ENCODE data around the gene POTEF. TPM values are rescaled to one million over a fixed set of nuclear protein-coding genes. Genes with fewer than 3 reads are reported as not detected.
"Not testable (repeated sequence)": the region's sequence is repeated elsewhere in the genome, so short reads cannot be mapped to it uniquely, and the experiment has no call there.

The POTEF gene
- total RNA-seq, 1 experiment from 2014 or later, result not detected

GRCh38 chr2:130152816-130153595, 24.0 kb upstream of the POTEF start:
- DNase-seq (ENCODE audit: low read depth), result no peak

GRCh38 chr2:130152136-130152815, 23.3 kb upstream of the POTEF start:
- not testable (repeated sequence) for DNase-seq (ENCODE audit: low read depth)

DNA sequence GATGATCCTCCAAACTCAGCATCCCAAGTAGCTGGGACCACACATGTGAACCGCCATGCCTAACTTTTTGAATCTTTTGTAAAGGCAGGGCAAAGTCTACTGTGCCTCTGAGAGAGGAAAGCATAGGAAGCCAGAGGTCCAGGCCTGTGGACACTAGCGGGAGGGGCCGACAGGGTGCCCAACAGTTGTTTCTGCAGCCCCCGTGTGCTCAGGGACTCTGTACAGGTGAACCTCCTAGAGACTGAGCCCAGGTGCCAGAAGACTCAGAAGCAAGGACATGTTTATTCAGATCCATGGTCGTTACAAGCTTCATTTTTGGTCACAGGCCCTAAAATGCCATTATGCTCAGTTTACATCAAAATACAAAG, 22.1 kb upstream of the POTEF start:
- not testable (repeated sequence) for DNase-seq (ENCODE audit: low read depth)

DNA sequence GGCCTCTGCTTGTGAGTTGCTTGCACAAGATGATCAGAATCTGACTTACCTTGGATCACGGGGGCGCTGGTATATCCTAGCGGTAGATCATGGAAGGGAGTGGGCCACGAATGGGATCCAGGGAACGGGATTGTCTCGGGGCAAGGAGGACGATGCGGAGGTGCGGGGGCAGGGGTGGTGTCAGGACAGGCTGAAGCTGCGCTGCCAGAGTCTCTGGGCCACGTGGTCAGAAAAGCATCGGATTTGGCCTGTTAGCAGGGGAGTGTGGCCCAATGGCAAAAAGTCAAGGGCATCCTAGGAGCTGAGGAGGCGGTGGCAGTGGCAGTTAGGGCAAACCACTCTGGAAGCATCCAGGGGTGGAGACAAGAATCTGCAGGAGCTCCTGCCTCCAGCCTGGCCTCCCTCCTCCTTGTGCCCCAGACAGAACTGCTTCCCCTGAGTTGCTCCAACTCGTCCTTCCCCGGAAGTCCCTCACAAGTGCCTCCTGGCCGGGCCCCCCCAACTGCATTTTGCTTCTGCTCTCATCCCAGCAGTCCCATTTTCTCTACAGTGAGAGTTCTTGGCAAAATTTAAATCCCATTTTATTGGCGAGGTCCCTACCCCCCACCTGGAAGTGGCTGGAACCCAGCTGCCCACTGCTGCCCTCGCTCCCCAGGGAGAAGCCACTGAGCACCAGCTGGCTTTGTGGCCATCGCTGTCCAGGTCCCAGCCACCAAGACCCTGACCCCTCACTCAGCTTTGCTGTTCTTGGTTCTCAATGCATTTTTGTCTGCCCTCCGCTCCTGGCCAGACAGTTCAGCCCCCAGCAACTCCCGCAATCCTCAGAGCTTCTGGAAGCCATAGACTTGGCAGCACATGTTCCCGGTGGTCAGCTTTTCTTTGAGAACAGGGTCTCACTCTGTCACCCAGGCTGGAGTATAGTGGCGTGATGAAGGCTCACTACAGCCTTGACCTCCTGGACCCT, 21.4 kb upstream of the POTEF start:
- DNase-seq (ENCODE audit: low read depth), result no peak

GRCh38 chr2:130148515-130148914, 19.5 kb upstream of the POTEF start:
- not testable (repeated sequence) for DNase-seq (ENCODE audit: low read depth)

DNA sequence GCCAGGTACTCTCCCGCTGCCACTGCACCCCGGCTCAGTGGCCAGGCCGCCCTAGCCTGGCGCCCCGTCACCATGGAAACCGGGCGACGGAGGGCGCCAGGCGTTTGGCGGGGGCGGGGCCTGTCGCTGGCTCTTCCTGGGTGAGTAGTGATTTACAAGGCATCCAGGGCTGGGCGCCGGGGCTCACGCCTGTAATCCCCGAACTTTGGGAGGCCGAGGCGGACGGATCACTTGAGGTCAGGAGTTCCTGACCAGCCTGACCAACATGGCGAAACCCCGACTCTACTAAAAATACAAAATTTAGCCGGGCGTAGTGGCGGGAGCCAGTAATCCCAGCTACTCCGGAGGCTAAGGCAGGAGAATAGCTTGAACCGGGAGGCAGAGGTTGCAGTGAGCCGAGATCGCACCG, 16.0 kb upstream of the POTEF start, which contains the start of gene CCDC74B:
TSS of gene CCDC74B (minus strand) at position 107 of the 409 bp plus-strand sequence. CDS start 116 bp downstream, outside the sequence.
- DNase-seq (ENCODE audit: low read depth), result peak; percentile 58

GRCh38 chr2:130143266-130144039, 14.4 kb upstream of the POTEF start:
- not testable (repeated sequence) for DNase-seq (ENCODE audit: low read depth)

GRCh38 chr2:130142396-130143265, 13.6 kb upstream of the POTEF start:
- not testable (repeated sequence) for DNase-seq (ENCODE audit: low read depth)

GRCh38 chr2:130141645-130142370, 12.8 kb upstream of the POTEF start:
- not testable (repeated sequence) for DNase-seq (ENCODE audit: low read depth)

DNA sequence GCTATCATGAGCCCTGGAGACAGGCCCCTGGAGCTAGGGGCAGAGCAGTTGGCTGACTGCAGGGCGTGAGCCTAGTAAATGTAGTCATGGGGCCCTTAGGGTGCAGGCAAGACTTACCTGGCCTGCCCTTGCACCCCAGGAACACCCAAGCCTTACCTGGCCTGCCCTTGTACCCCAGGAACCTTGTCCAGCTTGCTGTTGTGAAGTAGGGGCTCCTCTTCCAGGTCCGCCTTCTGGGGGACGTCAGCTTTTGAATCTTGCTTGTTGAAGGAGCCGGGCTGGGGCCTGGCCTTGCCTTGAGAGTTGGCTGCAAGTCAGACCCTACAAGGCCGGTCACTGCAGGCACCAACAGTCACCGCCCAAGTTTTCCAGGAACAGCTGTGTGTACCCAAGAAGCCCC, 12.0 kb upstream of the POTEF start:
- not testable (repeated sequence) for DNase-seq (ENCODE audit: low read depth)

DNA sequence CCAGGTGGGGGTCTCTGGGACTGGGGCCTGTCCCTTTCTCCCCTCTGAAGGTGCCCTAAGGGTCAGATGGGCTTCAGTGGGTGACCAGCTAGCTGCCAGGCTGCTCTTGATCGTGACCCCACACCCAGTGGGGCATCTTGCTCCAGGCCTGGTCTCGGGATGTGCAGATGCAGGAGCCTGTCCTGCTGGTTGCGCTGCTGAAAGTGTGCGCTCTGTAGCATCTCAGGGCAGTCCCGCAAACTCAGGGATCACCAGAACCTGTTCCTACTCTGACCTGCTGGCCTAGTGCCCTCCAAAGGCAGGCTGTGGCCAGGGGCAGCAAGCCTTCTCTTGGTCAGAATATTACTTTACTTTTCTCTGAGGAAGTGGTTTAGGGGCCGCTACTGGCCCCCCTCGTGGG, 11.5 kb upstream of the POTEF start:
- DNase-seq (ENCODE audit: low read depth), result not testable (repeated sequence)

- DNase-seq (ENCODE audit: low read depth), result not testable (repeated sequence)
Observed at GRCh38 chr2:130139331-130140280, 10.6 kb upstream of the POTEF start.

GRCh38 chr2:130138841-130139251, 9.8 kb upstream of the POTEF start:
- DNase-seq (ENCODE audit: low read depth), result not testable (repeated sequence)

- not testable (repeated sequence) for DNase-seq (ENCODE audit: low read depth)
Observed at GRCh38 chr2:130138326-130138725, 9.3 kb upstream of the POTEF start.

GRCh38 chr2:130137118-130137517, 8.1 kb upstream of the POTEF start:
- DNase-seq (ENCODE audit: low read depth), result not testable (repeated sequence)

DNA sequence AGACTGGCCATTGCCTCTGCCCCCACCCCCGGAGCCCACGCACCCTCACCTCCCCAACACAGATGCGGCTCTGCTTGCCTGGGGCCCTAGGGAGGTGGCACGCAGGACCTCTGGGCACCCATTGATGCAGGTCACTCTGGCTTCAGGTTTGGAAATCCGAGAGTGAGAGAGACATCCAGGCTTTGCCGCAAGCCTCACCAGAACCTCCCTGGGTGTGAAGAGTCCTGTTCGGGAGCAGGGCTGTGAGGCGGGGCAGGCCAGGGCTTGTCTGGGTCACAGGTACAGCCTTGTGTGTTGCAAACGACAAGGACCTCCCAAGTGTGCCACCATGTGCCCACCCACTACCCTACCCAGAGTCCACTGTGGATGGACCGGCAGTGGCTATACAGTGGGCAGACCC, 7.5 kb upstream of the POTEF start:
- not testable (repeated sequence) for DNase-seq (ENCODE audit: low read depth)

GRCh38 chr2:130135692-130136541, 6.9 kb upstream of the POTEF start:
- no peak for DNase-seq (ENCODE audit: low read depth)

Measured in RPMI7951 (cell line).